ENCODE results near the gene GAA.

DNA sequence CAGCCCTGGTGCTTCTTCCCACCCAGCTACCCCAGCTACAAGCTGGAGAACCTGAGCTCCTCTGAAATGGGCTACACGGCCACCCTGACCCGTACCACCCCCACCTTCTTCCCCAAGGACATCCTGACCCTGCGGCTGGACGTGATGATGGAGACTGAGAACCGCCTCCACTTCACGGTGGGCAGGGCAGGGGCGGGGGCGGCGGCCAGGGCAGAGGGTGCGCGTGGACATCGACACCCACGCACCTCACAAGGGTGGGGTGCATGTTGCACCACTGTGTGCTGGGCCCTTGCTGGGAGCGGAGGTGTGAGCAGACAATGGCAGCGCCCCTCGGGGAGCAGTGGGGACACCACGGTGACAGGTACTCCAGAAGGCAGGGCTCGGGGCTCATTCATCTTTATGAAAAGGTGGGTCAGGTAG is 3.6 kb downstream of the GAA start:
- TF ChIP-seq, protein P1, sequence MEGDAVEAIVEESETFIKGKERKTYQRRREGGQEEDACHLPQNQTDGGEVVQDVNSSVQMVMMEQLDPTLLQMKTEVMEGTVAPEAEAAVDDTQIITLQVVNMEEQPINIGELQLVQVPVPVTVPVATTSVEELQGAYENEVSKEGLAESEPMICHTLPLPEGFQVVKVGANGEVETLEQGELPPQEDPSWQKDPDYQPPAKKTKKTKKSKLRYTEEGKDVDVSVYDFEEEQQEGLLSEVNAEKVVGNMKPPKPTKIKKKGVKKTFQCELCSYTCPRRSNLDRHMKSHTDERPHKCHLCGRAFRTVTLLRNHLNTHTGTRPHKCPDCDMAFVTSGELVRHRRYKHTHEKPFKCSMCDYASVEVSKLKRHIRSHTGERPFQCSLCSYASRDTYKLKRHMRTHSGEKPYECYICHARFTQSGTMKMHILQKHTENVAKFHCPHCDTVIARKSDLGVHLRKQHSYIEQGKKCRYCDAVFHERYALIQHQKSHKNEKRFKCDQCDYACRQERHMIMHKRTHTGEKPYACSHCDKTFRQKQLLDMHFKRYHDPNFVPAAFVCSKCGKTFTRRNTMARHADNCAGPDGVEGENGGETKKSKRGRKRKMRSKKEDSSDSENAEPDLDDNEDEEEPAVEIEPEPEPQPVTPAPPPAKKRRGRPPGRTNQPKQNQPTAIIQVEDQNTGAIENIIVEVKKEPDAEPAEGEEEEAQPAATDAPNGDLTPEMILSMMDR (IDR thresholded peaks at IDR 0.05) = no peak
- TF ChIP-seq POLR2A (IDR thresholded peaks at IDR 0.05) = no peak
